IgD-negative memory B cell (primary cell): ENCODE measurements around the gene MAML3. TPM values are rescaled to one million over a fixed set of nuclear protein-coding genes. Genes with fewer than 3 reads are reported as not detected.

Experiments
- H3K27ac Mint-ChIP-seq, 3 donors: one replicate each; pipeline ENCODE4 v1.8.0; 2020 to 2022; ENCODE audit warnings: mild to moderate bottlenecking in 3 of 3, mixed read lengths in 3 of 3, moderate library complexity in 1 of 3
- H3K27me3 Mint-ChIP-seq: one replicate; pipeline ENCODE4 v1.8.0; 2021; ENCODE audit warnings: mixed read lengths
- H3K36me3 Mint-ChIP-seq: one replicate; pipeline ENCODE4 v1.8.0; 2020; ENCODE audit warnings: mild to moderate bottlenecking, mixed read lengths
- H3K4me1 Mint-ChIP-seq, 3 donors: one replicate each; pipeline ENCODE4 v1.8.0; 2020 to 2022; ENCODE audit warnings: mixed read lengths in 3 of 3, mild to moderate bottlenecking in 1 of 3
- H3K4me3 Mint-ChIP-seq, 4 donors: one replicate each; pipeline ENCODE4 v1.8.0; 2020 to 2022; ENCODE audit warnings: mild to moderate bottlenecking in 4 of 4, mixed read lengths in 4 of 4, moderate library complexity in 3 of 4
- H3K9me3 Mint-ChIP-seq, 3 donors: one replicate each; pipeline ENCODE4 v1.8.0; 2020 to 2021; ENCODE audit warnings: mixed read lengths in 3 of 3, mild to moderate bottlenecking in 1 of 3
- polyA plus RNA-seq: library from polyadenylated mRNA; unstranded; fragments of 300-500 nt; fragmentation: Illumina TruSeq; gene quantifications from one replicate; pipeline ENCODE4 v1.2.3, GENCODE V29; 2021

Gene MAML3
- polyA plus RNA-seq, 1 donor from 2014 or later = 0.03 TPM

DNA sequence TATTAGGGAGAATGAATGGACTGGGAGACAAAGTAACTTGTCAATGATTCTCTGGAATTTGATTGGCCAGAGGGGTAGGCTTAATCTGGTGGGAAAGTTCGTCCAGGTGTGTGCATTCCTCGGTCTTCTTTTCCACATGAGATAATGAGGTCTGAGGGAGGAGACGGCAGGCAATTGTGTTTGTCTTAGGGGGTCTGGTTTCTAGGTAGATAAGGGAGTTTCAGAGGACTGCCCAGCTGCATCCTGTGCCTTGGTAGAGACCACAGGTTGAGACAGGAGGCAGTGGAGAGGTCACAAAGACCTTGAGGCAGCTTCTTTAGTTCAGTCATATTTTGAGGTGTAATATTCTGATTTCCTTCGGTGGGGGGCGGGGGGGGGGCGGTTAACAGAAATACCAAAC, 484.1 kb downstream of the MAML3 start:
- Mint-ChIP-seq H3K27ac (no peak overlapping the region), H3K36me3 (no peaks in the 10 kb centered on the region), H3K9me3 (no peaks in the 10 kb centered on the region), H3K27me3 (peaks cover 5% of the 10 kb centered on the region), H3K4me1 (peaks cover 5 to 10% (median 7%) of the 10 kb centered on the region in 3 donors), H3K4me3 (no peak overlapping the region)

DNA sequence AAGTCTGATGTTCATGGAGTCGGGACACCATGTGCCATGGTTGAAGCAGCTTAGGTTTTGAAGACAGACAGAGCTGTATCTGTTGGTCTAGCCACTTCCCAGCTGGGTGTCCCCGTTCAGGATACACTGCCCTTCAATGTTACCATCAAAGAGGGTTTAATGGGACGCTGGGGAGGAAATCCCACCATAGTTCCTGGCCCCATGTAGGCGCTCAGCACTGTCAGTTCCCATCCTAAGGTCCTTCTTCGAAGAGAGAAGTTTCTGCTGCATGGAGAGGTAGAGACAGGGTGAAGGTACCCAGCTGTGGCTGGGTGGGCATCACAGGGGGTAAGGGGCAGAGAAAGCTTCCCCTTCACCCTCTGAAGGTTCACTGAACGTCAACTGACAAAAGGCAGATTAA, 484.6 kb downstream of the MAML3 start:
- Mint-ChIP-seq H3K9me3 (no peaks in the 10 kb centered on the region), H3K36me3 (no peaks in the 10 kb centered on the region), H3K27me3 (peaks cover 5% of the 10 kb centered on the region), H3K4me1 (peaks cover 5 to 8% (median 5%) of the 10 kb centered on the region in 3 donors), H3K27ac (peak overlapping the region in 1 of 3 donors; percentile 18), H3K4me3 (no peak overlapping the region)

DNA sequence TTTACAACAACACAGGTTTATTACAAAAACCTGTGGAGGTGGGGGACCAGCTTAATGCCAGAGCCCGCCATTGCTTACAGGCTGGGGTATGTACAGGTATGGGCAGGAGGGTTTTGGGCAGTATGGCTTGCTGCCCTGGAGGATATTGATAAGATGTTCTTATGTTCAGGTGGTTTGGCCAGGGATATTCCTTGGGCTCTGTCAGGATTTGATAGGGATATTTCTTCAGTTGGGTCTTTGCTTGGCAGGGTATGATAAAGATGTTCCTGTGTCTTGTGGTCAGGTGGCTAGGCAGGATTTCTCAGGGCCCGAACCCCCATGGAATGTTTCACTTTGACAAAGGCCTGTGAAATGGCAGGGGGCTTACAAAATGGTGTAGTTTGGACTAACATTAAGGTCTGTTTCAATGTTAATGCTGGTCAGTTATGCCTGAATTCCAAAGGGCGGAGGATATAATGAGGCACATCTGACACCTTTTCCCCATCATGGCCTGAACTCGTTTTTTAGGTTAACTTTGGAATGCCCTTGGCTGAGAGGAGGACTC, 485.3 kb downstream of the MAML3 start:
- H3K27me3 Mint-ChIP-seq = peaks cover 5% of the 10 kb centered on the region
- no peak overlapping the region for H3K4me3 Mint-ChIP-seq
- no peaks in the 10 kb centered on the region for H3K9me3 Mint-ChIP-seq
- no peaks in the 10 kb centered on the region for H3K36me3 Mint-ChIP-seq
- H3K27ac Mint-ChIP-seq = peak overlapping the region in 1 of 3 donors; percentile 18
- peaks cover 5 to 8% (median 5%) of the 10 kb centered on the region in 3 donors for H3K4me1 Mint-ChIP-seq

DNA sequence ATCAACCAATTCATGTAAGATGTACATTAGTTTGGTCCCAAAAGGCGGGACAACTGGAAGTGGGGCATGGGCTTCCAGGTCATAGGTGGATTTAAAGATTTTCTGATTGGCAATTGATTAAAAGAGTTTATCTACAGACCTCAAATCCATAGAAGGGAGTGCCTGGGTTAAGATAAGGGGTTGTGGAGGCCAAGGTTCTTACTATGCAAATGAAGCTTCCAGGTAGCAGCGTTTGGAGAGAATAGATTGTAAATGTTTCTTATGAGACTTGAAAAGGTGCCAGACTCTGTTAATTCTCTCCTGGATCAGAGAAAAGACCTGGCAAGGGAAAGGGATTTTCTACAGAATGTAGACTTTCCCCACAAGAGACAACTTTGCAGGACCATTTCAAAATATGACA, 485.9 kb downstream of the MAML3 start:
- peaks cover 5 to 8% (median 5%) of the 10 kb centered on the region in 3 donors for H3K4me1 Mint-ChIP-seq
- H3K4me3 Mint-ChIP-seq = no peak overlapping the region
- no peaks in the 10 kb centered on the region for H3K36me3 Mint-ChIP-seq
- H3K9me3 Mint-ChIP-seq = no peaks in the 10 kb centered on the region
- peaks cover 5% of the 10 kb centered on the region for H3K27me3 Mint-ChIP-seq
- H3K27ac Mint-ChIP-seq = no peak overlapping the region

Other genes with a start within 250 kb of the MAML3 start
- 31.3 TPM for gene SCOC, start 219.5 kb upstream of the MAML3 start, polyA plus RNA-seq